H9 (cell line): Measurements from ENCODE around the gene CDKN2AIPNL. TPM values are rescaled to one million over a fixed set of nuclear protein-coding genes. Genes with fewer than 3 reads are reported as not detected.

ENCODE experiments used
- DNase-seq: peaks from one replicate; pipeline ENCODE4 v3.0.0-alpha.2; 2017
- H2AFZ ChIP-seq: one replicate; pipeline ENCODE4 v1.6.1; 2013; ENCODE audit warnings: mild to moderate bottlenecking, low read length, control low read depth, moderate library complexity
- H2AK5ac ChIP-seq: 2 replicates; pipeline ENCODE4 v1.6.1; 2013; ENCODE audit warnings: low read length, control low read depth, mixed read lengths; ENCODE audit not compliant: insufficient read length
- H2BK120ac ChIP-seq: one replicate; pipeline ENCODE4 v1.6.1; 2013; ENCODE audit warnings: low read depth, mild to moderate bottlenecking, low read length, control low read depth, inconsistent platforms; ENCODE audit not compliant: poor library complexity, severe bottlenecking
- H2BK12ac ChIP-seq: 2 replicates; pipeline ENCODE4 v1.6.1; 2013; ENCODE audit warnings: low read length, control low read depth, mixed read lengths, low read depth; ENCODE audit not compliant: insufficient read length
- H2BK15ac ChIP-seq: 2 replicates; pipeline ENCODE4 v1.6.1; 2013; ENCODE audit warnings: low read depth, low read length, control low read depth
- H2BK20ac ChIP-seq: one replicate; pipeline ENCODE4 v1.6.1; 2013; ENCODE audit warnings: low read depth, mild to moderate bottlenecking, low read length, control low read depth, inconsistent platforms; ENCODE audit not compliant: poor library complexity, severe bottlenecking
- H2BK5ac ChIP-seq: 2 replicates; pipeline ENCODE4 v1.6.1; 2013; ENCODE audit warnings: low read length, control low read depth, mixed read lengths; ENCODE audit not compliant: insufficient read length
- H3K14ac ChIP-seq: 2 replicates; pipeline ENCODE4 v1.6.1; 2013; ENCODE audit warnings: low read length, control low read depth; ENCODE audit not compliant: insufficient read depth
- H3K18ac ChIP-seq: 2 replicates; pipeline ENCODE4 v1.6.1; 2013; ENCODE audit warnings: low read depth, mild to moderate bottlenecking, mixed read lengths, low read length, control low read depth; ENCODE audit not compliant: insufficient read length
- H3K23ac ChIP-seq: 2 replicates; pipeline ENCODE4 v1.6.1; 2013; ENCODE audit warnings: low read length, control low read depth, mixed read lengths, low read depth; ENCODE audit not compliant: insufficient read length
- H3K23me2 ChIP-seq: 2 replicates; pipeline ENCODE4 v1.6.1; 2013; ENCODE audit warnings: low read depth, mild to moderate bottlenecking, mixed read lengths, low read length, control low read depth; ENCODE audit not compliant: insufficient read length, poor library complexity, severe bottlenecking
- H3K27ac ChIP-seq: 2 replicates; pipeline ENCODE4 v1.5.1; 2013; ENCODE audit warnings: low read length, control low read depth, mixed read lengths, low read depth; ENCODE audit not compliant: insufficient read length
- H3K27me3 ChIP-seq: 2 replicates; pipeline ENCODE4 v1.6.1; 2013; ENCODE audit warnings: low read length, control low read depth, inconsistent platforms; ENCODE audit not compliant: insufficient read depth
- H3K4ac ChIP-seq: 2 replicates; pipeline ENCODE4 v1.6.1; 2013; ENCODE audit warnings: low read depth, mild to moderate bottlenecking, control low read depth, inconsistent platforms, low read length, moderate library complexity
- H3K4me1 ChIP-seq: 2 replicates; pipeline ENCODE4 v1.6.1; 2013; ENCODE audit warnings: low read length, control low read depth, inconsistent platforms; ENCODE audit not compliant: insufficient read depth
- H3K4me2 ChIP-seq: 2 replicates; pipeline ENCODE4 v1.6.1; 2013; ENCODE audit warnings: low read length, control low read depth, mixed read lengths; ENCODE audit not compliant: insufficient read length, insufficient read depth
- H3K56ac ChIP-seq: 2 replicates; pipeline ENCODE4 v1.6.1; 2013; ENCODE audit warnings: low read depth, mild to moderate bottlenecking, mixed read lengths, low read length, control low read depth; ENCODE audit not compliant: insufficient read length
- H3K79me1 ChIP-seq: 2 replicates; pipeline ENCODE4 v1.6.1; 2013; ENCODE audit warnings: low read depth, mild to moderate bottlenecking, moderate library complexity, low read length, control low read depth, inconsistent platforms; ENCODE audit not compliant: insufficient read depth, poor library complexity, severe bottlenecking
- H3K79me2 ChIP-seq: 2 replicates; pipeline ENCODE4 v1.6.1; 2013; ENCODE audit warnings: low read length, control low read depth, inconsistent platforms; ENCODE audit not compliant: insufficient read depth
- H3K9ac ChIP-seq: 2 replicates; pipeline ENCODE4 v1.6.1; 2013; ENCODE audit warnings: low read length, control low read depth, mixed read lengths; ENCODE audit not compliant: insufficient read length; ENCODE audit errors: extremely low read depth
- H3K9me3 ChIP-seq: one replicate; pipeline ENCODE4 v1.6.1; 2013; ENCODE audit warnings: low read depth, low read length, inconsistent platforms; ENCODE audit not compliant: control insufficient read depth
- H3T11ph ChIP-seq: one replicate; pipeline ENCODE4 v1.6.1; 2013; ENCODE audit warnings: mild to moderate bottlenecking, low read length, control low read depth, inconsistent platforms
- H4K20me1 ChIP-seq: one replicate; pipeline ENCODE4 v1.6.1; 2013; ENCODE audit not compliant: control insufficient read depth, insufficient read length, insufficient read depth
- H4K5ac ChIP-seq: 2 replicates; pipeline ENCODE4 v1.6.1; 2013; ENCODE audit warnings: low read depth, mild to moderate bottlenecking, mixed read lengths, low read length, control low read depth; ENCODE audit not compliant: insufficient read length
- H4K8ac ChIP-seq: replicated peaks from 2 replicates; pipeline ENCODE4 v1.6.1; 2013; ENCODE audit warnings: low read length, control low read depth, mixed read lengths, low read depth; ENCODE audit not compliant: insufficient read length
- H4K91ac ChIP-seq: 2 replicates; pipeline ENCODE4 v1.6.1; 2013; ENCODE audit warnings: low read depth, mild to moderate bottlenecking, moderate library complexity, mixed read lengths, low read length, control low read depth; ENCODE audit not compliant: insufficient read length
- H3K27ac Mint-ChIP-seq, 3 experiments: 2 replicates in 2 of 3; 3 replicates in 1 of 3; pipeline ENCODE4 v1.8.0; 2020 to 2021; ENCODE audit warnings: mixed read lengths in 3 of 3, mild to moderate bottlenecking in 1 of 3, moderate library complexity in 1 of 3
- H3K27me3 Mint-ChIP-seq: 2 replicates; pipeline ENCODE4 v1.8.0; 2021; ENCODE audit warnings: low read depth, mild to moderate bottlenecking, moderate library complexity, mixed read lengths
- H3K36me3 Mint-ChIP-seq, 3 experiments: 2 replicates in 2 of 3; 3 replicates in 1 of 3; pipeline ENCODE4 v1.8.0; 2020 to 2021; ENCODE audit warnings: low read depth in 3 of 3, mixed read lengths in 3 of 3; ENCODE audit not compliant: insufficient read depth in 1 of 3
- H3K4me1 Mint-ChIP-seq, 2 experiments: 2 replicates each; pipeline ENCODE4 v1.8.0; 2020; ENCODE audit warnings: mixed read lengths in 2 of 2
- H3K4me3 Mint-ChIP-seq, 2 experiments: 2 replicates in 1 of 2; 3 replicates in 1 of 2; pipeline ENCODE4 v1.8.0; 2020 to 2021; ENCODE audit warnings: mild to moderate bottlenecking in 2 of 2, mixed read lengths in 2 of 2, moderate library complexity in 1 of 2
- H3K9me3 Mint-ChIP-seq, 2 experiments: 2 replicates in 1 of 2; 3 replicates in 1 of 2; pipeline ENCODE4 v1.8.0; 2020; ENCODE audit warnings: mild to moderate bottlenecking in 2 of 2, mixed read lengths in 2 of 2, moderate library complexity in 1 of 2
- CTCF ChIP-seq: fragments of 200-600 bp; sonication (generic); conservative IDR thresholded peaks from 3 replicates; pipeline ENCODE4 v1.8.0; 2021; ENCODE audit warnings: antibody characterized with exemption, mild to moderate bottlenecking
- WGBS: extraction: QIAGEN DNeasy Blood & Tissue Kit; methylation state at CpG from one replicate; pipeline ENCODE4 v1.1.7; 2013; ENCODE audit warnings: missing lambda C conversion rate, low lambda C conversion rate, mixed read lengths; ENCODE audit not compliant: insufficient read length; ENCODE audit errors: extremely low coverage; 5-methylcytosine and 5-hydroxymethylcytosine counted together
- total RNA-seq: library from RNA; stranded (reverse); gene quantifications from 2 replicates; pipeline ENCODE4 v1.2.1, GENCODE V29; 2021

Gene CDKN2AIPNL
- total RNA-seq, 1 experiment from 2014 or later = 60.0 TPM

GRCh38 chr5:134453016-134453415, 41.3 kb upstream of the CDKN2AIPNL start:
- H3T11ph ChIP-seq = no peak overlapping the region
- H3K4me1 ChIP-seq = no peaks in the 10 kb centered on the region
- H4K20me1 ChIP-seq = no peaks in the 10 kb centered on the region
- H2BK12ac ChIP-seq = no peak overlapping the region
- no peak overlapping the region for H3K18ac ChIP-seq
- no peak for DNase-seq
- no peaks in the 10 kb centered on the region for H3K23me2 ChIP-seq
- H3K36me3 Mint-ChIP-seq = no peaks in the 10 kb centered on the region
- H3K27me3 ChIP-seq = no peaks in the 10 kb centered on the region
- H3K9ac ChIP-seq = no peak overlapping the region
- H3K79me1 ChIP-seq = no peaks in the 10 kb centered on the region
- H3K4me2 ChIP-seq = no peak overlapping the region
- H3K14ac ChIP-seq = no peak overlapping the region
- H3K9me3 ChIP-seq = no peaks in the 10 kb centered on the region
- H3K4ac ChIP-seq = no peak overlapping the region
- no CpG with 5 or more reads among the region's 2 CpGs for WGBS
- H2BK20ac ChIP-seq = no peak overlapping the region
- H2BK120ac ChIP-seq = no peak overlapping the region
- H2BK5ac ChIP-seq = no peak overlapping the region
- no peak overlapping the region for H2AK5ac ChIP-seq
- H2AFZ ChIP-seq = no peak overlapping the region
- no peak overlapping the region for H2BK15ac ChIP-seq
- H3K4me3 Mint-ChIP-seq = no peak overlapping the region
- H4K91ac ChIP-seq = no peak overlapping the region
- no peak overlapping the region for H4K8ac ChIP-seq
- TF ChIP-seq CTCF = no peak
- no peak overlapping the region for H3K56ac ChIP-seq
- H3K27ac ChIP-seq = no peak overlapping the region
- peaks cover 6 to 7% of the 10 kb centered on the region in 2 experiments for H3K4me1 Mint-ChIP-seq
- H3K9me3 Mint-ChIP-seq = no peaks in the 10 kb centered on the region
- no peak overlapping the region for H3K27ac Mint-ChIP-seq
- H3K23ac ChIP-seq = no peak overlapping the region
- peaks cover 4% of the 10 kb centered on the region for H3K27me3 Mint-ChIP-seq
- H3K79me2 ChIP-seq = no peaks in the 10 kb centered on the region
- H4K5ac ChIP-seq = no peak overlapping the region
